Measurements from ENCODE around the gene SLC6A8. TPM values are rescaled to one million over a fixed set of nuclear protein-coding genes. Genes with fewer than 3 reads are reported as not detected.

Gene SLC6A8
- total RNA-seq, 1 donor from 2014 or later = 74.1 TPM

DNA sequence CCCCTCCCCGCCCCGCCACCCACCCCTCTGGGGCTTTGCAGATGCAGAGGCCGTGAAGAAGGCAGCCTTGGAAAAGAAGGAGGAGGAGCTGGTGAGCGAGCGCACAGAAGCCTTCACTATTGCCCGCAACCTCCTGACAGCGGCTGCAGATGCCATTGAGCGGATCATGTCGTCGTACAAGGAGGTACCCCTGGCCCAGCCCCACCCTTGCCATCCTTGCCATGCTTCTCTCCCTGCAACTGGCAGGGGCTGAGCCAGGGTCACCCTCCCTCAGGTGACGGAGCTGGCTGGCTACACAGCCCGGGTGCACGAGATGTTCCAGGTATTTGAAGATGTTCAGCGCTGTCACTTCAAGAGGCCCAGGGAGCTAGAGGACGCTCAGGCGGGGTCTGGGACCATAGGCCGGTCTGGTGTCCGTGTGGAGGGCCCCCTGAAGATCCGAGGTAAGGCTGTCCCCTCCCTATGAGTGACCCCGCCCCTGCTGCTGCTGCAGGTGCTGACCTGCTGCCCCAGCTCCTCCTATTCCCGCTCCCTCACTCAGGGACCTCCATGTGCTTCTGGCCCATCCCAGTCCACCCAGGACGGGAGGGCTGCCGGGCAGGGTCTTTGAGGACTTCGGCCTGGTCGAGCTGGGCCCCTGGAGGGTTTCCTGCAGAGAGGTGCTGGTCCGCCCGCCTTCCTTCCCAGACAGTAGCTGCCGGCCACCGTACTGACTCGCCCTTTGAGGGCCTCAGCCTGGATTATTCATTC, 48.5 kb downstream of the SLC6A8 start:
- H3K27me3 Mint-ChIP-seq (ENCODE audit: unreplicated experiment) = no peaks in the 10 kb centered on the region
- TF ChIP-seq, protein P1, sequence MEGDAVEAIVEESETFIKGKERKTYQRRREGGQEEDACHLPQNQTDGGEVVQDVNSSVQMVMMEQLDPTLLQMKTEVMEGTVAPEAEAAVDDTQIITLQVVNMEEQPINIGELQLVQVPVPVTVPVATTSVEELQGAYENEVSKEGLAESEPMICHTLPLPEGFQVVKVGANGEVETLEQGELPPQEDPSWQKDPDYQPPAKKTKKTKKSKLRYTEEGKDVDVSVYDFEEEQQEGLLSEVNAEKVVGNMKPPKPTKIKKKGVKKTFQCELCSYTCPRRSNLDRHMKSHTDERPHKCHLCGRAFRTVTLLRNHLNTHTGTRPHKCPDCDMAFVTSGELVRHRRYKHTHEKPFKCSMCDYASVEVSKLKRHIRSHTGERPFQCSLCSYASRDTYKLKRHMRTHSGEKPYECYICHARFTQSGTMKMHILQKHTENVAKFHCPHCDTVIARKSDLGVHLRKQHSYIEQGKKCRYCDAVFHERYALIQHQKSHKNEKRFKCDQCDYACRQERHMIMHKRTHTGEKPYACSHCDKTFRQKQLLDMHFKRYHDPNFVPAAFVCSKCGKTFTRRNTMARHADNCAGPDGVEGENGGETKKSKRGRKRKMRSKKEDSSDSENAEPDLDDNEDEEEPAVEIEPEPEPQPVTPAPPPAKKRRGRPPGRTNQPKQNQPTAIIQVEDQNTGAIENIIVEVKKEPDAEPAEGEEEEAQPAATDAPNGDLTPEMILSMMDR (IDR thresholded peaks at IDR 0.05) = no peak
- DNase-seq (ENCODE audit: extremely low spot score, unreplicated experiment) = no peak
- no peak overlapping the region for H3K27ac Mint-ChIP-seq (ENCODE audit: unreplicated experiment)
- H3K36me3 Mint-ChIP-seq (ENCODE audit: unreplicated experiment) = peaks cover 18% of the 10 kb centered on the region
- H3K4me3 Mint-ChIP-seq (ENCODE audit: unreplicated experiment) = no peak overlapping the region
- peaks cover 2% of the 10 kb centered on the region for H3K4me1 Mint-ChIP-seq (ENCODE audit: unreplicated experiment)
- H3K9me3 Mint-ChIP-seq (ENCODE audit: unreplicated experiment) = peaks cover 11% of the 10 kb centered on the region

DNA sequence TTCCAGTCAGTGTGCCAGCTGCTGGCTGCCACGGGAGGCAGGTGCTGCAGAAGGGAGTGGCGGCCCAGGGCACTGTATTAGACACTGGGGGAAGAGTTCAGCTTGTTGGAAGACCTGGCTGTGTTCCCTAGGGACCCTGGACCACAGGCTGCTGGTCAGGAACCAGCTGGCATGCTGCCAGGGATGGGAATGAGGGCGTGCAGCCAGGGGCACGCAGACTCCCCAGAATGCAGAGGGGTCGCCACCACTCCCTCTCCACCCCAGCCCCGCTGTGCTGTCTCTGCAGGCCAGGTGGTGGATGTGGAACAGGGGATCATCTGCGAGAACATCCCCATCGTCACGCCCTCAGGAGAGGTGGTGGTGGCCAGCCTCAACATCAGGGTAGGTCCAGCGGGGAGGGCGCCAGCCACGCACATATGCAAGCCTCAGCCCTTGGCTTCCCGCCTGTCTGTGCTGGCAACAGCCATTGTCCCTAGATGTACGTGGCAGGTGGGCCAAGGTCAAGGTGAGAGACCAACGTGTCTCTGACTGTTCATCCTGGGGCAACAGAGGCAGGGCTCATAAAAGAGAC, 49.2 kb downstream of the SLC6A8 start:
- Mint-ChIP-seq H3K36me3 (ENCODE audit: unreplicated experiment) (peaks cover 11% of the 10 kb centered on the region), H3K27me3 (ENCODE audit: unreplicated experiment) (no peaks in the 10 kb centered on the region), H3K27ac (ENCODE audit: unreplicated experiment) (no peak overlapping the region), H3K9me3 (ENCODE audit: unreplicated experiment) (peaks cover 4% of the 10 kb centered on the region), H3K4me1 (ENCODE audit: unreplicated experiment) (peaks cover 2% of the 10 kb centered on the region), H3K4me3 (ENCODE audit: unreplicated experiment) (no peak overlapping the region)
- TF ChIP-seq, protein P1 (IDR thresholded peaks at IDR 0.05) = no peak
- DNase-seq (ENCODE audit: extremely low spot score, unreplicated experiment) = no peak

DNA sequence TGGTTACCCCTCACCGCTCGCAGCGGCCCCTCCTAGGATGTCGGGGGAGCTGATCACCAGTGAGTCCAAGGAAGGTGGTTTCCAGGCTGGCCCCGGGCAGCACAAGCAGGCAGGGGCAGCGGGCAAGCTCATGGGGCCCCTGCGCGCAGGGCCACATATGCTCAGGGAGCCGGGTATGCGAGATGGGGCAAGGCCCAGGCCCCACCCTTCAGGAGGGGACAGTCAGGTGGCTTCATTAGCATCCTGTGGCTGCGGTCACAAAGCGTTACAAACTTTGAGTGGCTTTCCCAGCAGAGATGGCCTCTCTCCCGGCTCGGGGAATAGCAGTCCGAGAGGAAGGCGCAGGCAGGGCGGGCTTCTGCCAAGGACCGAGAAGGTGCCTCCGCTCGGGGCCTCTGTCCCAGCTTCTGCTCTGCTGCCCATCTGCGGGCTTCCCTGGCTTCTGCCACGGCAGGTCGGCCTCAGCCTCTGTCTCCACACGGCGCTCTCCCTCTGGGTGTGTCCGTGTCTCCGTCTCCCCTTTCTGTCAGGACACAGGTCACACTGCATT, 50.4 kb downstream of the SLC6A8 start:
- H3K9me3 Mint-ChIP-seq (ENCODE audit: unreplicated experiment) = peaks cover 3% of the 10 kb centered on the region
- H3K27me3 Mint-ChIP-seq (ENCODE audit: unreplicated experiment) = no peaks in the 10 kb centered on the region
- H3K27ac Mint-ChIP-seq (ENCODE audit: unreplicated experiment) = no peak overlapping the region
- peaks cover 8% of the 10 kb centered on the region for H3K36me3 Mint-ChIP-seq (ENCODE audit: unreplicated experiment)
- H3K4me3 Mint-ChIP-seq (ENCODE audit: unreplicated experiment) = no peak overlapping the region
- peaks cover 2% of the 10 kb centered on the region for H3K4me1 Mint-ChIP-seq (ENCODE audit: unreplicated experiment)
- DNase-seq (ENCODE audit: extremely low spot score, unreplicated experiment) = no peak
- TF ChIP-seq, protein P1 (IDR thresholded peaks at IDR 0.05) = no peak

DNA sequence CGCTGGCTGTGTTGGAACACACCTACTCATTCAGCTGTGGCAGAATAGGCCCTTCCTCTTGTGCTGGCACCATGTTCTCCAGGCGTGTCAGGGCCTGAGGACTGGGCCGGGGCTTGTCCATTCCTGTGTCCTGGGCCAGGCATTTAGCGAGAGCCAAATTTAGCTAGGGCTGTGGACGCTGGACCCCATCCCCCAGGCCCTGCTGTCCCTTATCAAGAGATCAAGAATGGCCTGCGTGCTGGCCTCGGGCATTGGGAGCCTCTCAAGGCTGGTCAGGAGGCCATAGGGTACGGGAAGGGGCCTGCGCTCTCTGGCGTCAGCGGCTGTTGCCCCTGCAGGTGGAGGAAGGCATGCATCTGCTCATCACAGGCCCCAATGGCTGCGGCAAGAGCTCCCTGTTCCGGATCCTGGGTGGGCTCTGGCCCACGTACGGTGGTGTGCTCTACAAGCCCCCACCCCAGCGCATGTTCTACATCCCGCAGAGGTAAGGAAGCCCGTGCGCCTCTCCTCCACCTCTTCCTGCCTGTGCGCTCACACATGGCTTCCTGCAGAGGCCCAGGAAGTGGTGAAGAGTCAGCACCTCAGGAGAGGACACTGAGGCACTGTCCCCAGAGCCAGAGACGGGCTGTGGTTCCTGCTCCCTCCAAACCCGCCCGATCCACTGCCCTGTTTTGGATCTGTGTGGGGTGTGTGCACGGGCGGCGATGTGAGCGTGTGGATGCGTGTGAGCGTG, 52.2 kb downstream of the SLC6A8 start:
- Mint-ChIP-seq H3K27ac (ENCODE audit: unreplicated experiment) (no peak overlapping the region), H3K4me3 (ENCODE audit: unreplicated experiment) (no peak overlapping the region), H3K9me3 (ENCODE audit: unreplicated experiment) (peaks cover 1% of the 10 kb centered on the region), H3K4me1 (ENCODE audit: unreplicated experiment) (peaks cover 2% of the 10 kb centered on the region), H3K36me3 (ENCODE audit: unreplicated experiment) (peaks cover 8% of the 10 kb centered on the region), H3K27me3 (ENCODE audit: unreplicated experiment) (no peaks in the 10 kb centered on the region)
- no peak for DNase-seq (ENCODE audit: extremely low spot score, unreplicated experiment)
- TF ChIP-seq, protein P1 (IDR thresholded peaks at IDR 0.05) = no peak

All from osteocyte (in vitro differentiated cells).